K562 (cell line): Measurements from ENCODE around the gene ATXN2L.

Experiments
- MXD1 ChIP-seq: fragments of 250-450 bp; sonication (Bioruptor Pico); IDR thresholded peaks from 2 replicates; pipeline ENCODE4 v1.8.0; 2021; ENCODE audit warnings: borderline replicate concordance, mild to moderate bottlenecking, moderate library complexity; ENCODE audit not compliant: poor library complexity, severe bottlenecking
- POLR2A ChIP-seq: fragments of 450-650 bp; conservative IDR thresholded peaks from 2 replicates; pipeline ENCODE4 v1.6.1; 2016
- RB1 ChIP-seq: fragments of 450-650 bp; IDR thresholded peaks from 2 replicates; pipeline ENCODE4 v1.6.1; 2017; ENCODE audit warnings: low read depth, mild to moderate bottlenecking
- TF ChIP-seq, protein P1 (sequence below): fragments of 450-650 bp; IDR thresholded peaks from 2 replicates; pipeline ENCODE4 v1.6.1; 2016; ENCODE audit warnings: borderline replicate concordance

GRCh38 chr16:28858421-28858820, 35.6 kb downstream of the ATXN2L start:
- no peak for TF ChIP-seq MXD1 (CRISPR knock-in tag)
- TF ChIP-seq RB1, result no peak
- TF ChIP-seq, protein P1, sequence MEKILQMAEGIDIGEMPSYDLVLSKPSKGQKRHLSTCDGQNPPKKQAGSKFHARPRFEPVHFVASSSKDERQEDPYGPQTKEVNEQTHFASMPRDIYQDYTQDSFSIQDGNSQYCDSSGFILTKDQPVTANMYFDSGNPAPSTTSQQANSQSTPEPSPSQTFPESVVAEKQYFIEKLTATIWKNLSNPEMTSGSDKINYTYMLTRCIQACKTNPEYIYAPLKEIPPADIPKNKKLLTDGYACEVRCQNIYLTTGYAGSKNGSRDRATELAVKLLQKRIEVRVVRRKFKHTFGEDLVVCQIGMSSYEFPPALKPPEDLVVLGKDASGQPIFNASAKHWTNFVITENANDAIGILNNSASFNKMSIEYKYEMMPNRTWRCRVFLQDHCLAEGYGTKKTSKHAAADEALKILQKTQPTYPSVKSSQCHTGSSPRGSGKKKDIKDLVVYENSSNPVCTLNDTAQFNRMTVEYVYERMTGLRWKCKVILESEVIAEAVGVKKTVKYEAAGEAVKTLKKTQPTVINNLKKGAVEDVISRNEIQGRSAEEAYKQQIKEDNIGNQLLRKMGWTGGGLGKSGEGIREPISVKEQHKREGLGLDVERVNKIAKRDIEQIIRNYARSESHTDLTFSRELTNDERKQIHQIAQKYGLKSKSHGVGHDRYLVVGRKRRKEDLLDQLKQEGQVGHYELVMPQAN, result no peak
- no peak for TF ChIP-seq POLR2A
